ENCODE results near the gene LGALS3BP.

LGALS3BP gene

DNA sequence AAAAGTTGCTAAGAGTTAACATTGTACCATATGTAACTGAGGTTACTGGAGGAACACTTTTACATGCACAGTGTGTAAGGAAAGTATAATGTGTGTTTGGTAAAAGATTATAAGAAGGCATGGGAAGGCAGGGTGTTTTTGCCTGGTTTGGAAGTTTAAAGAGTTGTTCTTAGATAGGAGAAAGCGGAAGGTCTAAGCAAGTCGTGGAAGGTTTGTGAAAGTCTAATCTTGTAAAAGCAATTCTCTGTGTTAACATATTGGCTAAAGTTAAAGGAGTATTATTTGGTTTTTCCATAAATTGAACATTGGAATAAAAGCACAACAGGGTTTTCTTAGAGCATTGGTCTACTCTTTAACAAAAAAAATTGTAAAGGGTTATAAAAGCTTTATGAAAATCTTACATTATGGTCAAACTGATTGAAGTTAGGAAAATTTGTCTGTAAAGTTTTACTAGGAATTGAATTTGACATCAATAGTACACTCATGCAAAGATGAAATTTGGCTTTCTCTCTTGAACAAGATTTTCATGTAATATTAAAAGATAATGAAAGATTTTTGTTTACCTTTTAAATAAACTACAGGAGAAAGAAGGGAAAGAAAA lies 34.5 kb upstream of the LGALS3BP start:
- no peak for DNase-seq

DNA sequence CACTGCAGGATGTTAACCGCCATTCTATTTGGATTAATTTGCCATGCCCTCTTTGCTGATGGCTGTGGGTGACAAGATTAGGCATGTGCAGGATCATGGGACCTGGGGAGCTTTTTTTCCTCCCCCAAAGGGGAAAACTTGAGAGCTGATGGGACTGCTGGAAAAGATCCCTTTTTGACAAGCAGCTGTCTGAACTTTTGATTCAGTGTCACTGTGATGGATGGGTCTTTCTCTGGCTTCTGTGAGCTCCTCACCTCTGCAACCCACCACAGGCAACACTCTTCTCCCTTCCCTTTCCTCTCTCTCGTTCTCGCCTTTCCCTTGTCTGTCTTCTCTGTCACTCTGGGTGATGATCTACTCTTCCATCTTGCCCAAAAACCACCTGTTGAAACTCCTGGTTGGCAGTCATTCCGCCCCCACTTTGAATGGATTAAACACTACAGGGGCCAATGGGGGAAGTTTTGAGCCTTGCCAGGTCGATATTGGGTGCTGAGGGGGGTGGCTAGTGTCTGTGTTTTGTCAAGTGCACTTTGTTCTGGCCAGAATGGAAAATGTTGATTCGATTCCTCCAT lies 32.9 kb upstream of the LGALS3BP start:
- DNase-seq = no peak

DNA sequence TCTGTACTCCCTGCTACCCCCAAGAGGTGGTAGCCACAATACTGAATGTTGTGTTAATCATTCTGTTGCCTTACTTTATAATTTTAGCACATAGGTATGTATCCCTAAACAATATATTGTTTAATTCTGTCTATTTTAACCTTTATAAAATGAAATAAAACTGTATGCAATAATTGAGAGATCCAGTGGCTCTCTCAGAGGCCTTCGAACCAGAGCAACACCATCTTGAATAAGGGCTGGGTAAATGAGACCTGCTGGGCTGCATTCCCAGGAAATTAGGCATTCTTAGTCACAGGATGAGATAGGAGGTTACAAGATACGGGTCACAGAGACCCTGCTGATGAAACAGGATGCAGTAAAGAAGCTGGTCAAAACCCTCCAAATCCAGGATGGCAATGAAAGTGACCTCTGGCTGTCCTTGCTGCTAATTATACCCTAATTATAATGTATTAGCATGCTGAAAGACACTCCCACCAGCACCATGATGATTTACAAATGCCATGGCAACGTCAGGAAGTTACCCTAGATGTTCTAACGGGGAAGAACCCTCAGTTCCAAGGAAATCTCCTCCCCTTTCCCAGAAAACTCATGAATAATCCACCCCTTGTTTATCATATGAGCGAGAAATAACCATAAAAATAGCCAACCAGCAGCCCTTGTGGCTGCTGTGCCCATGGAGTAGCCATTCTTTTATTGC lies 31.9 kb upstream of the LGALS3BP start:
- no peak for DNase-seq

DNA sequence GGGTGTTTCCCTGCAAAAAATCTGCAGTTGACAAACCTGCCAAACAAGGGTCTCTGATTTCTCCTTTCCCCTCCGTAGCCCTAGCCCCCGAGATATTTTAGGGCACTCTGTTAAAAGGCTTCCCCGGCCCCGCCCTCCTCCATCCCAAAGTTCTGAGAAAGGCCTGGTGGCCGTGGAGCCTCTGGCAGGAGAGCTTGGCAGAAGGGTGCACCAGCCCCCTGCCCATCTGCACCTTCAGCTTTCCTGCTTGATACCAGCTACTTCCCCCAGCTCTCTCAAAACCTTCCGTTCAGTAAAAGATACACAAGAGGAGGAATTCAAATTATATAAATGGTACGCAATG lies 30.6 kb upstream of the LGALS3BP start:
- DNase-seq = no peak

DNA sequence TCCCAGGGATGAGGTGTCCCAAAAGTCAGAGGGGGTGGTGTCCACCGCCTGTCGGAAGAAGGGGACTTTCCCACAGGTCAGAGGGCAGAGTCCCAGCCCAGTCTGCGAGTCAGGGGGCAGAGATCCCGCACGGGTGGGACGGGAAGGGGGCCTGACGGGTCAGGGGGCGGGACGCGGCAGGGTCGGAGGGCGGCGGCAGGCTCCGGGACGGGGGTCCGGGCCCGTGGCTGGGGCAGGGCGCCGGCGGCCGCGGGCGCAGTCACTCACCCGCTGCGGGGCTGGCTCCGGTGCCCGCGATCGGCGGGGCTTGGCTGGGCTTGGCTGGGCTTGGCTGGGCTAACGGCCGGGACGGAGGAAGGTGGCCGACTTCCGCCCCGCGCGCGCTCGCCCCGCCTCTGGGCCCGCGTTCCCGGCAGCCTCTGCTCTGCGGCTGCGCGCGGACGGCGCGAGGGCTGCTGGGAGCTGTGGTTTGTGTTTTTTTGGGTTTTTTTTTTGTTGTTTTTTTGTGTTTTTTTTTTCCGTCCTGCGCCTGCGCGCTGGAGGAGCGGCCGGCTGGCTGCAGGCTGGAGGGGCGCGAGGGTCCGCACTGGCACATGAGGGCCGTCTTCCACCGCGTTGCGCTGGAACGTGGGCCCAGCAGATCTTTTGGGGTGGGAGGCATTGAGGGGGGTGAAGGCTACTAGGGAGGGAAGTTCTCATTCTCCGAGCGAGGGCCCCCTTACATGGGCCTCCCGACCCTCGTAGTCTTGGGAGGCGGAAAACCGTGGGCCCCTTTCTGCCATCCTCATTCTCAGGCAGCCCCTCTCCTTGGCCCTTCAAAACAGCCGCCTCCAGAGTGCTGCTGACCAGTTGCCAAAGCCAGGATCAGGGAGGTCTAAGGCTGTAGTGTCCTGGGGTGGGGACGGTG lies 29.9 kb upstream of the LGALS3BP start, which contains the start of gene CANT1:
CANT1 (minus strand) TSS at position 368 of the 907 bp plus-strand sequence. CDS start 12,142 bp downstream, outside the sequence.
- peak; percentile 89 for DNase-seq

DNA sequence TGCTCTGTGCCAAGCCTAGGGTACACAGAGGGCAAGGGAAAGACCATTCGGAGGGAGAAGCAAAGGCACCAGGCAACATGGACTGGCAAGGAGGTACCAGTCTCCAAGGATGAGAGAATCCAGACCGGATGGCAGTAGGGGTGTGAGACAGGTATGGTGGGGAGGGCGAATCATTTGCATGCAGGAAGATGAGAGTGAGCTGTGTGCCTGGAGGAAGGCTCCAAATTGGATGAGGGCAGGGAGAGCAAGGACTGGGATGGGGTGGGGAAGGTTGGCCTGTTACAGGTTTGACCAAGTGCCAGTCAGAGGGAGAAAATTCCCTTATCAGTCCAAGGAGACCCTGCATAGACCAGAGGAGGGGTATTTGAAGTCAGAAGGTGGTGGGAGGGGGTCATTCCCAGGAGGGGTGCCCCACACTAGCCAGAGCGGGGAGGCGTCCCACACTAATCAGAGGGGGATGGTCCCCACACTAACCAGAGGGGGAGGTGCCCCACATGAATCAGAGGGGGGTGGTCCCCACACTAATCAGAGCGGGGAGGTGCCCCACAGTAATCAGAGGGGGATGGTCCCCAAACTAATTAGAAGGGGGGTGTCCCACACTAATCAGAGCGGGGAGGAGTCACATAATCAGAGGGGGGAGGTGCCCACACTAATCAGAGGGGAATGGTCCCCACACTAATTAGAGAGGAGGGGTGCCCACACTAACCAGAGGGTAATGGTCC lies 29.1 kb upstream of the LGALS3BP start:
- DNase-seq = no peak

DNA sequence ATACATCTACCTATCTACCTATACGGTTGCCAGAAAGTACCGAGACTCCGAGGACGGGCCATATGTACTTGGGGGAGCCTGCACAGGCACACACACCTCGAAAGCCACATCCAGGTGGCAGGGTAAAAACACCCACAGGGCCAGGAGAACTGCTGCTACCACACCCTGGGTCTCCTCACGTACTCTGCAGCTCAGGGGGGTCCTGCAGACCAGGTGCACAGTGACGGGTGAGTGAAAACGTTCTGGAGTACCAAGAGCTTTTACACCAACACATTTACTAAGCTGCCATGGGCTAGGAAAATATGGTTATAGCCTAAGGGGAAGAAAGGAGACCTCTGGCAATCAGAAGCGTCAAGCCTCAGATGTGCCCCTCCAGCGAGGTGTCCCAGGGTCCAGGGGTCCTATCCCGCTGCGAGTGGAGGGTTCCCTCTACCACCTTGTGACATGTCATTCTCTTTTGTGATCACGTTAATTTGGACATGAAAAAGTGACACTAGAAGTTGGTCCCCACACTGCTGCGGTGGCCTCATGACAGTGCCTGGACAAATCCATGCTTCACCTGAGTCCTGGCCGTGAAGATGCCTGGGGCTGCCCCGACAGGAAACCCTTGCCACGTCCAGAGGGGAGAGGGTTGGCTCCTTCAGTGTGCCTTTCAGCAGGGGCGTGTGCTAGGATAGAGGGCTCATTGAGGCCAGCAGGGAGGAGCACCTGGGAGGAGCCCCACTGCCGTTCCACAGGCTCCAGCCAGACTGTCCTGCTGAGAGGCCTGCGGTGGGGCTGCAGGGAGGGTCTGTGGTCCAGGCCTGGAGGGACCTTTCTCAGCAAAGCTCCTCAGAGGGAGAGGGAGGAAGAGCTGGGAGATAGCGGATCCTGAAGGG lies 28.0 kb upstream of the LGALS3BP start:
- DNase-seq = no peak

DNA sequence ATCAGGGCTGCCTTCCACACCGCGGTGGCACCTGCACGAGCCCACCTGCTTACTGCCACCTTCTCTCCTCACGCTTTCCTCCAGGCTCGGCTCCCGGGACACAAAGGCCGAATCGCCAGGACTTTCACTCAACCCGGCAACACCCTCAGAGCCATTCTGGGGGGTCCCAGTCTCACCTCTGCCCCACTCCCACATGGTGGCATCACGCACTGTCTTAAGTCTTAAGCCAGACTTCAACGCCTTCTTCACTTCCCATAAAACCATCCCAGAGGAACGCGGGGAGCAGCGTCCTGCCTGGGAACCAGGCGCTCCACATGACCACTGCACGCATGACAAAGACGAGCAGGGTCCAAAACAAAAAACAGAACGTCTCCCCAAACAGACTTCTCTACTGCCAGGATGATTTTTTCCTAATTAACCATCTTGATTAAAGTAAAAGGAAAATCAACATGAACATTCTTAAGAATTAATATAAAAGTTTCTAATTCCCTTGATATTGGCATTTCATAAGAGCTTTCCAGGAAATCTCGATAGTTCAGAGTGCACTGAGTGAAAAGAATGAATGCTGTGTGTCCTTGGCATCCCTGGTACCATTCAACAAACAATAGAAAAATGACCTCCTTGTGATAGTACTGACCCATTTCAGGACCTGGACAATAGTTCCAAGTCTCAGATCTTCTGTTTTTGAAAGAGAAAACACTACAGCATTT lies 27.2 kb upstream of the LGALS3BP start:
- DNase-seq = no peak

DNA sequence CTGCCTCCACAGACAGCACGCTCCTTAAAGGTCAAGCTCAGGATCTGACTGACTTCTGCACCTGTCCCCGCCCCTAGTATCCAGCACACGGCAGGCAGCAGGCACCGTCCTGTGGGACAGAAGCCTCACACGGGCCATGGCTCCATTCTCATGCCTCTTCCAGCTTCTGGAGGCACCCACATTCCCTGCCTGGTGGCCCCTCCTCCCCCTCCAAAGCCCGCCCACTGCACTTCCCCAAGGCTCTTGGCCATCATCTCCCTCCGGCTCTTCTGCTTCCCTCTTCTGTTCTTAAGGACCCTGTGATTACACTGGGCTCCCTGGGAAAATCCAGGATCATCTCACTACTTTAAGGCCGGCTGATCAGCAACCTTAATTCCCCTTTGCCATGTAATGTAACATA lies 26.3 kb upstream of the LGALS3BP start:
- DNase-seq = no peak

DNA sequence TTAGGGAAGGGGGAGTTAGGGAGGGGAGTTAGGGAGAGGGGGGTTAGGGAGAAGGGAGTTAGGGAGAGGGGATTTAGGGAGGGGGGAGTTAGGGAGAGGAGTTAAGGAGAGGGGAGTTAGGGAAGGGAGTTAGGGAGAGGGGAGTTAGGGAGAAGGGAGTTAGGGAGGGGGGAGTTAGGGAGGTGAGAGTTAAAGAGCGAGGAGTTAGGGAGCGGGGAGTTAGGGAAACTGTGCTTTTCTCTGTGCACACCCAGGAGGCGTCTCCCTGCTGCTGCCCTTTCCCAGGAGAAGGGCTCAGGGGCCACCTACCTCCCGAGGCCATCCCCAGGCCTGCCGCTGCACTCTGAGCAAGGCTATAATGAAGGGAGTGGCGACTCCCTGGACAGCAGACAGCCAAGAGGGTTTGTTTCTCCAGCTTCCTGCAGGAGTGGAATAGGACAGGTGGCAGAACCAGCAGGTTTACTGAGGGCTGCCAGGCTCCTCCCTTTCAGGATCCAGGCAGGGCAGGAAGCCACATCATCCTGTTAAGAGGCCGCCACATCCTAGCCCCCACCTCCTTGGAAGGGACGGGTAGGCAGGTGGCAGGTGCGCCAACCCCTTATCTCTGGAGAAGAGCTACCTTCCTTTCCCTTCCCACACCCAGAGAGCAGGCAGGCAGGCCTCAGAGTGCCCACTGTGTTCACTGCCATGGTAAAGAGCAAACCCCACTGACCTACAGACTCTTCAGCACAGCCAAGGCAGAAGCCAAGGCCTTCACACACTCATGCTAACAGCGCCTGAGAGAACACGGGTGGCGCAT lies 25.5 kb upstream of the LGALS3BP start:
- DNase-seq = no peak

DNA sequence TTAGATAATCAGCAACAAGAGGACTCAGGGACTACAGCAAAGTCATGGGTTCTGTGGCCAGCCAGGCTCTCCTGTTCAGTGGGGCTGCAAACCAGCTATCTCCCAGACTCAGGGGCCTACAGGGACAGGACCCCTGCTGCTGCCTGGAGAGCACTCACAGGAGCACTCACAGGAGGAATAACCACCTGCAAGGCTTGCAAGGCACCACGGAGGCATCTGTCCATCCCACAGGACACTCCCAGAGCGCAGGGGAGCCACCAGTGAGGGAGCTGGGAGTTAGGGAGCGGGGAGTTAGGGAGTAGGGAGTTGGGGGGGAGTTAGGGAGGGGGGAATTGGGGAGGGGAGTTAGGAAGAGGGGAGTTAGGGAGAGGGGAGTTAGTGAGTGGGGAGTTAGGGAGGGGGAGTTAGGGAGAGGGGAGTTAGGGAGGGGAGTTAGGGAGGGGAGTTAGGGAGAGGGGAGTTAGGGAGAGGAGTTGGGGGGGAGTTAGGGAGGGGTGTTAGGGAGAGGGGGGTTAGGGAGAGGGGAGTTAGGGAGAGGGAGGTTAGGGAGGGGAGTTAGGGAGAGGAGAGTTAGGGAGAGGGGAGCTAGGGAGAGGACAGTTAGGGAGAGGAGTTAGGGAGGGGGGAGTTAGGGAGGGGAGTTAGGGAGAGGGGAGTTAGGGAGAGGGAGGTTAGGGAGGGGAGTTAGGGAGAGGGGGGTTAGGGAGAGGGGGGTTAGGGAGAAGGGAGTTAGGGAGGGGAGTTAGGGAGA lies 24.1 kb upstream of the LGALS3BP start:
- DNase-seq = no peak

DNA sequence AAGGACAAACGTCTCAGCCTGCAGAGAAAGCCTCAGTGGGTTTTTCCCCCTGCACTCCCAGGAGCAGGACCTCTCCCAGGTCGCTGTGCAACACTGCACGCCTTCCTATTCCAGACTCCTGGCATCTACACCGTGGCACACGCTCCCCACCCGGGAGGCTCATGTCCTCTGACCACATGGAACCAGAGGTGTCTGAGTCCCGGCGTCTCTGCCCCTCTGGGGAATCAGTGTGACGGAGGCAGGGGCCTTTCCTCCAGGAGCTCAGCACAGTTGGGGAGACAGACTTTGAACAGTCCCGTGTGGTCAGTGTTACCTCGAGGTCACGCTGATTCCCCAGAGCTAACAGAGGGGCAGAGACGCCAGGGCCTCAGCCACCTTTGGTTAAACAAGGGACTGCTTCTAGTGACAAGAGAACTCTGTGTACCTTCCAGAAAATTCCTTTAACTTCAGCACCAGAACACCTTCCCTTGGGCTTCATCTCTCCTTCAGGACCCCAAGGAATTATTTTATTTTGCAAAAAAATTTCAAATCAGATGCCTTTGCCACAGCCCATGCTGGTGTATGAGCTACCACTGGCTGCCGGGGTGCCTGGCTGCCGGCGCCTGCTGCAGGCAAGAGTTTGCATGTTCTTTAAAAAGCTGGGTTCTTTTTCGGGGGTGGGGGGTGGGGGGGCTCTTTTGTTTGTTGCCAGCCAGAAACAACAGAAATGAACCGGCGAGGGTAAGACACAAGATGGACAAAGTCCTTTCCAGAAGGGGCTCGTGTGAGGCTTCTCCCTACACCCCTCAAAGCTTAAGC lies 23.3 kb upstream of the LGALS3BP start:
- DNase-seq = no peak

DNA sequence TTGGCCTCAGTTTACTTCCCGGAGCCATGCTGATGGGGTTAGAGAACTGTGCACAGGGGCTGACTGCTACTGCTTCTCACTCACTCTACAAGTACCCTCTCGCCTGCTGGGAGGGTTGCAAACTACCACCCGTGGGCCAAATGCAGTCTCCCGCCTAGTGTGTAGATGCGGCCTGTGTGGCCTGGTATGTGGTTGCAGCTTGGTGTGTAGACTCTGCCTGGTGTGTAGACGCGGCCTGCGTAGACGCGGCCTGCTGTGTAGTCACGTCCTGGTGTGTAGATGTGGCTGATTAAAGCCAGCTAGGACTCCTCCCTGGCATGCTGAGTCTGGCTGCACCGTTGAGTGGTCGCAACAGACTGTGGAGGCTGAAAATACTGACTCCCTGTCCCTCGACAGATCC lies 22.6 kb upstream of the LGALS3BP start:
- no peak for DNase-seq

DNA sequence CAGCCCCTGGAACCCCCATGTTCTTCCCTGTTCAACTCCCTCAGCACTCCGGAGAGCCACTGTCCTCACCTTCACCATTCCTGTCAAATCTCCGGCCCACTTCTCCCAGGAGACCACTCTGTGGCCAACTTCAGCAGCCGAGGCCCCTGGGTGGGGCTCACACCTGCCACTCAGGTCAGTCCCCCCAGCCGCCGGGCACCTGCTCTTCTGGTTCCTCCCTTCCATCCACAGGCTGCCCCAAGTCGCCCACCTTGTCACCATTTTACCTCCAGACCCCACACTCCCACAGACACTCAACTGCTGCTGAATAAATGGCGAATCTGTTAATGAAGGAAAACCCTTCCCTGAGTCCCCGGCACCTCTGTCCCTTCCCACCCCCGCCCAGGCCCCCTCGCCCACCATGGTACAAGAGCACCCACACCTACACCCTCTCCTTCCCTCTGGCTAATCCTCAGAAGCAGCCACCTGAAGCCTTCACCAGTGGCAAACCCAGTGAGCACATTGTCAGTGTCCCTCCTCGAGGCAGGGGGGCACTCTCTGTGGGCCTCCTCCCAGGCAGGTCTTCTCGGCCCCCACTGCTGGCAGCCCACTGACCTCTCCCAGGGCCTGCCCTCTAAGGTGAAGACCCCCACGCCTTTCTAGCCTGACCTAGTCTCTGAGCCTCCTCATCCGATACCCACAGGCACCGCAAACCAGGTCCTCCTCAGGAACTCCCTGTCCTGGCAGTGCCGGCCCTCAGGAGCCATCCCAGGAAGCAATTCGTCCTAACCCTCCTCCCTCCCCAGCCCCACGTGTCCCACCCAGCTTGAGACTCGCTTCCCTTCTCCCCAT lies 21.7 kb upstream of the LGALS3BP start:
- DNase-seq = no peak

DNA sequence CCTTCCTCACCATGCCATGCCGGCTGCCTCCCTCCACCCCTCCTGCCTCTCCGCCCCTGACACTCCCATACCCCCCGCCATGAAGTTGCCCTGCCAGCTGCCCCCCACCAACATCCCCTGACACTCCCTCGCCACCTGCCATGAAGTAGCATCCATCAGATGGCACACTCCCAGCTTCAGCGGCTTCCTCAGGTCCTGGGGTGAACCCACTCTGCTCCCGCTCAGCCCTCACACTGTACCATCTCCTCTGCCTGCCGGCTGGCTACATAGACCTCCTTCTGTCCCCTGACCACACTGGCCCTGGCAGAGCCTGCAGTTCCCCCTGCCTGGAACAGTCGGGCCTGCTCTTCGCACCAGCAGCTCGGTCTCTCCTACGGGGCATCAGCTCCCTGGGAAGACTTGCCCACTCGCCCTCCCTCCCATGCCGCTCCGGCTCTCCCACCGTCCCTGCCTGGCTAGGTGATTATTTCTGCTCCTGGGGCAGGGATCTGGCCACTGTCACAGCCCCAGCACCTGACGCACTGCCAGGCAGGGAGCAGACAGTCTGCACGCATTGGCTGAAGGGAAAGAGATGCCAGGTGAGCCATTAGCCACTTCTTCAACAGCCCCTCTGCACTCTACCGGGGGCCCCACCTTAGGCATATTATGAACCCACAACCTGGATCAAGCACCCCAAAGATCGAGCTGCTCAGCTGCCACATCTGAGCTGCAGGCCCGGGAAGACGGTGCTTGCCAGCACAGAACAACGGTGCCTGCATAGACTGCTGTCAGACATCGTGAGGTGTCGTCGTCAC lies 20.9 kb upstream of the LGALS3BP start:
- DNase-seq = no peak

DNA sequence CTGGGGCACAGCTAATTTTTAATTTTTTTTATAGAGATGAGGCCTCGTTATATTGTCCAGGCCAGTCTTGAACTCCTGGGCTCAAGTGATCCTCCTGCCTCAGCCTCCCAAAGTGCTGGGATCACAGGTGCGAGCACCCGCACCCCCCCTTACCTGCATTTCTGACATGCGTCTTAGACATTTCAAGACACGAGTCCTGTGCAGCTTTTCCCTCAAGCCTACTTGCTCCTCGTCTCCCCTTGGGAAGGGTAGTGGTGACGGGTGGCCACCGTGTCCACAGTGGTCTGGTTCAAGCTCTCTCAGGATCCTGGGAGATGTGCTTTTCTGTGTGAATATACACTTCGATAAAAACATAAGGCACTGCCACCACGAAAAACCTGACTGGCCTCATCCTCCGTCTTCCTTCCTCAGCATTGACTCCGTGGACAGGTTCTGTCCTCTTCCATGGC lies 20.2 kb upstream of the LGALS3BP start:
- no peak for DNase-seq
